Lung (tissue), 12 donors: ENCODE data around the gene CENPP. TPM values are rescaled to one million over a fixed set of nuclear protein-coding genes. Genes with fewer than 3 reads are reported as not detected.

ENCODE experiments used
- ATAC-seq: fragments of 200-7000 bp; cut with Tn5 transposase; one replicate; pipeline ENCODE4 v1.9.1; 2020; ENCODE audit warnings: moderate number of reproducible peaks; ENCODE audit not compliant: insufficient read depth, low FRiP score
- DNase-seq, 3 donors: peaks; one replicate each; pipeline ENCODE4 v3.0.0-alpha.2; 2013 to 2017
- H3K27ac ChIP-seq, 2 donors: one replicate each; pipeline ENCODE4 v1.5.1; 2013; ENCODE audit warnings: mild to moderate bottlenecking in 2 of 2, moderate library complexity in 2 of 2, control low read depth in 1 of 2, inconsistent platforms in 1 of 2, low read depth in 1 of 2, low read length in 1 of 2
- H3K27me3 ChIP-seq, 3 donors: one replicate each; pipeline ENCODE4 v1.5.1; 2013; ENCODE audit warnings: low read length in 2 of 3; ENCODE audit not compliant: control insufficient read depth in 3 of 3, insufficient read depth in 3 of 3
- H3K36me3 ChIP-seq, 4 donors: one replicate each; pipeline ENCODE4 v1.5.1; 2013; ENCODE audit warnings: low read length in 4 of 4, mild to moderate bottlenecking in 1 of 4, moderate library complexity in 1 of 4; ENCODE audit not compliant: control insufficient read depth in 4 of 4, insufficient read depth in 4 of 4
- H3K4me1 ChIP-seq, 5 donors: one replicate each; pipeline ENCODE4 v1.5.1; 2013; ENCODE audit warnings: low read length in 5 of 5, mild to moderate bottlenecking in 2 of 5, moderate library complexity in 1 of 5; ENCODE audit not compliant: control insufficient read depth in 5 of 5, insufficient read depth in 5 of 5
- H3K4me3 ChIP-seq: one replicate; pipeline ENCODE4 v1.5.1; 2013; ENCODE audit warnings: mild to moderate bottlenecking, control low read depth, moderate library complexity
- H3K9ac ChIP-seq, 2 donors: one replicate each; pipeline ENCODE4 v1.5.1; 2013; ENCODE audit warnings: low read length in 2 of 2, control low read depth in 1 of 2; ENCODE audit not compliant: insufficient read depth in 1 of 2
- H3K9me3 ChIP-seq, 4 donors: one replicate each; pipeline ENCODE4 v1.5.1; 2013; ENCODE audit warnings: low read length in 3 of 4, mild to moderate bottlenecking in 1 of 4, moderate library complexity in 1 of 4; ENCODE audit not compliant: control insufficient read depth in 4 of 4, insufficient read depth in 3 of 4
- WGBS, 2 donors: extraction: QIAGEN DNeasy Blood & Tissue Kit; methylation state at CpG; one replicate each; pipeline ENCODE4 v1.1.7; 2013; 5-methylcytosine and 5-hydroxymethylcytosine counted together
- polyA plus RNA-seq, 2 donors: library from polyadenylated mRNA; stranded (reverse); fragments of 200-250 nt; gene quantifications; one replicate each; pipeline ENCODE4 v1.2.1, GENCODE V29; 2013
- total RNA-seq, 2 donors: library from RNA; depleted of rRNA in 1 of 2; stranded (reverse); fragments of >200 nt in 1 of 2; gene quantifications; one replicate each; pipeline ENCODE4 v1.2.1, GENCODE V29; 2014 to 2021
- TF ChIP-seq, protein P1 (sequence below): IDR thresholded peaks from 2 replicates; pipeline ENCODE4 v1.5.1; 2012; ENCODE audit warnings: mild to moderate bottlenecking; ENCODE audit errors: control extremely low read depth, extremely low read depth
- donor health status: control.
- donor health status: control.
- donor health status: Bipolar disorder and iron deficiency.
- donor health status: healthy.
- donor health status: DM: yes; HTN: yes; CAD: no.

CENPP gene
- total and polyA plus RNA-seq, 4 donors = 1.2 to 11.8 (median 2.9) TPM

DNA sequence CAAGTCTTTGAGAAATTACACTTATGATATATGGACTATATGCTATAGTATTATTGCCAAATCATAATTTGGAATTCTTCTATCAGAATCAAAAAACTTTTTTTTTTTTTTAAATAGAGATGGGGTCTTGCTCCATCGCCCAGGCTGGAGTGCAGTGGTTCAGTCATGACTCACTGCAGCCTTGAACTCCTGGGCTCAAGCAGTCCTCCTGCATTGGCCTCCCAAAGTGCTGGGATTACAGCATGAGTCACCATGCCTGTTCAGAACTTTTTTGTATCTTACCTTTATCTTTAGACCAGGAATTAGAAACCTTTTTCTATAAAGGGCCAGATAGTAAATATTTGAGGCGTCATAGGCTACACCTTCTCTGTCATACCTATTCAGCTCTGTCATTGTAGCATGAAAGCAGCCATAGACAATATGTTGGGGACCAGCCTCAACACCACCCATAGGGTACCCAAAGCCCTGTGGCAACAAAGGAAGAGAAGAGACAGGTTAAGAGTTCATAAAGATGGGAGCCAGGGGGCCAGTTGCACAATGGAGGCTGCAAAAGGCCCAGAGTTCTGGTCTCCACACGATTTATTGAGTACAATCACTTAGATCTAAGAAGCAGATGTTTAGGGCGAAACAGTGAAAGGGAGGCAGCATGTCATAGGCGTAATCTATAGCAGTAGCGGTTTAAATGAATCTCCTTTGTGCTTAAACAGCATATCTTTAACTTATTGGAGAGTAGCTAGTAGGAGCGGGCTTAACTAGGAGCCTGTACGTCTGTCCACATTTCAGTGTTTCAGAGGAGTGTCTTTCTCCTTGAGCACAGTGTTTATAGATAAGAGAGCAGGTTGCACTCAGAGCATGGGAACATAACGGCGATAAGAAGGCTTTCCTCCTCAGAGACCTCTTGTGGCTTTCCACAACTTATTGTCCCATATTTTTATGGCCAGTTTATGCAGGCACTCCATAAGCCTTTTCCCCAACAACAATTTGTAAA is 197.5 kb downstream of the CENPP start:
- ATAC-seq = no peak
- WGBS, 2 donors = 83 to 92% methylated on average over 10 of the region's 10 CpGs
- Histone ChIP-seq H3K4me3 (no peak overlapping the region), H3K27me3 (no peaks in the 10 kb centered on the region), H3K27ac (no peak overlapping the region), H3K9ac (no peak overlapping the region), H3K9me3 (no peaks in the 10 kb centered on the region), H3K4me1 (peaks cover 0 to 2% (median 0%) of the 10 kb centered on the region in 5 donors), H3K36me3 (peaks cover 0 to 4% (median 2%) of the 10 kb centered on the region in 4 donors)
- TF ChIP-seq, protein P1, sequence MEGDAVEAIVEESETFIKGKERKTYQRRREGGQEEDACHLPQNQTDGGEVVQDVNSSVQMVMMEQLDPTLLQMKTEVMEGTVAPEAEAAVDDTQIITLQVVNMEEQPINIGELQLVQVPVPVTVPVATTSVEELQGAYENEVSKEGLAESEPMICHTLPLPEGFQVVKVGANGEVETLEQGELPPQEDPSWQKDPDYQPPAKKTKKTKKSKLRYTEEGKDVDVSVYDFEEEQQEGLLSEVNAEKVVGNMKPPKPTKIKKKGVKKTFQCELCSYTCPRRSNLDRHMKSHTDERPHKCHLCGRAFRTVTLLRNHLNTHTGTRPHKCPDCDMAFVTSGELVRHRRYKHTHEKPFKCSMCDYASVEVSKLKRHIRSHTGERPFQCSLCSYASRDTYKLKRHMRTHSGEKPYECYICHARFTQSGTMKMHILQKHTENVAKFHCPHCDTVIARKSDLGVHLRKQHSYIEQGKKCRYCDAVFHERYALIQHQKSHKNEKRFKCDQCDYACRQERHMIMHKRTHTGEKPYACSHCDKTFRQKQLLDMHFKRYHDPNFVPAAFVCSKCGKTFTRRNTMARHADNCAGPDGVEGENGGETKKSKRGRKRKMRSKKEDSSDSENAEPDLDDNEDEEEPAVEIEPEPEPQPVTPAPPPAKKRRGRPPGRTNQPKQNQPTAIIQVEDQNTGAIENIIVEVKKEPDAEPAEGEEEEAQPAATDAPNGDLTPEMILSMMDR = no peak
- no peak for DNase-seq

DNA sequence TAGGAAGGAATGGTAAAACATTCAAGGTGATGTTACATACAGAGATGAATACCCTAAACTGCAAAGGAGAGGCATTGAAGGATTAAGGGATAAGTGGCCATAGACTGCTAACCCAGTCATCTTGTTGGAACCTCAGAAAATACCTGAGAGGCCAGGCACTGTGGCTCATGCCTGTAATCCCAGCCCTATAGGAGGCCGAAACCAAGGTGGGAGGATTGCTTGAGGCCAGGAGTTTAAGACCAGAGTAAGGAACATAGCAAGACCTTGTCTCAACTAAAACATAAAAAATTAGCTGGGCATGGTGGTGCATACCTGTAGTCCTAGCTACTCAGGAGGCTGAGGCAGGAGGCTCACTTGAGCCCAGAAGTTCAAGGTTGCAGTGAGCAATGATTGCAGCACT is 199.1 kb downstream of the CENPP start:
- no peaks in the 10 kb centered on the region for H3K9me3 ChIP-seq
- 96 to 100% methylated on average over 1 of the region's 1 CpG for WGBS, 2 donors
- H3K36me3 ChIP-seq = peaks cover 0 to 1% (median 0%) of the 10 kb centered on the region in 4 donors
- TF ChIP-seq, protein P1 = no peak
- no peak for ATAC-seq
- no peaks in the 10 kb centered on the region for H3K27me3 ChIP-seq
- H3K9ac ChIP-seq = no peak overlapping the region
- peaks cover 0 to 2% (median 0%) of the 10 kb centered on the region in 5 donors for H3K4me1 ChIP-seq
- H3K4me3 ChIP-seq = no peak overlapping the region
- no peak for DNase-seq
- no peak overlapping the region for H3K27ac ChIP-seq

DNA sequence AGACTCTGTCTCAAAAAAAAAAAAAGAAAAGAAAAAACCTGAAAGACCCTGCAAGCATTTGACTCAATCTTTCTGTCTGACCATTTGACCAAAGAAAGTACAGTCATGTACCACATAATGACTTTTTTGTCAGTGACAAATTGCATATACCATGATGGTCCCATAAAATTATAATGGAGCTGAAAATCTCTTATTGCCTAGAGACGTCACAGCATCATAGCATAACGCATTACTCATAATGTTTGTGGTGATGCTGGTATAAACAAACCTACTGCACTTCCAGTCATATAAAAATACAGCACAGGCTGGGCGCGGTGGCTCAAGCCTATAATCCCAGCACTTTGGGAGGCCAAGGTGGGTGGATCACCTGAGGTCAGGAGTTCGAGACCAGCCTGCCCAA is 199.6 kb downstream of the CENPP start:
- no peaks in the 10 kb centered on the region for H3K9me3 ChIP-seq
- TF ChIP-seq, protein P1 = no peak
- H3K4me3 ChIP-seq = no peak overlapping the region
- 98 to 99% methylated on average over 5 of the region's 5 CpGs for WGBS, 2 donors
- no peaks in the 10 kb centered on the region for H3K36me3 ChIP-seq
- no peak overlapping the region for H3K27ac ChIP-seq
- peaks cover 0 to 2% (median 0%) of the 10 kb centered on the region in 5 donors for H3K4me1 ChIP-seq
- H3K27me3 ChIP-seq = no peaks in the 10 kb centered on the region
- no peak overlapping the region for H3K9ac ChIP-seq
- ATAC-seq (no peak), DNase-seq (no peak)
